ENCODE data around the gene MAP3K13. TPM values are rescaled to one million over a fixed set of nuclear protein-coding genes. Genes with fewer than 3 reads are reported as not detected.

Gene MAP3K13
- total and polyA plus RNA-seq, 2 of the 13 experiments (the other 11 are each of a cell fraction or from before 2014, with no cell fraction given) = 24.2 to 26.5 TPM

DNA sequence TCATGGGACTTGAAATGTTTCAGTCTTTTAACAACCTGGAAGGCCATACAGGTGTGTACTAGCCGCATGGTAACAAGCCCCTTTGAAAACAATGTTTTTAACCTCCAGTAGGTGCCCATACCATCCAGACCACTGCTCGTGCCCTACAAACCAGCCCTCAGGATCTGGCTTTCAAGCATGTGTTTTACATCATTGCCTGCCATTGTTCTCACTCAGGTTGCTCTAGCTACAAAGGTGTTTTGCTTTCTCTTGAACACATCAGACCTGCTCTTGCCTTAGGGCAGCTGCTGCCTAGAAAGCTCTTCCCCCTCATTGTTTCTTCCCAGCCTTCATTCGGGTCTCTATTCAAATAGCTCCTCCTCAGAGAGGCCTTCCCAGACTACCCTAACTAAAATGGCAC is 32.3 kb upstream of the MAP3K13 start (continued):
- TF ChIP-seq, protein P1, sequence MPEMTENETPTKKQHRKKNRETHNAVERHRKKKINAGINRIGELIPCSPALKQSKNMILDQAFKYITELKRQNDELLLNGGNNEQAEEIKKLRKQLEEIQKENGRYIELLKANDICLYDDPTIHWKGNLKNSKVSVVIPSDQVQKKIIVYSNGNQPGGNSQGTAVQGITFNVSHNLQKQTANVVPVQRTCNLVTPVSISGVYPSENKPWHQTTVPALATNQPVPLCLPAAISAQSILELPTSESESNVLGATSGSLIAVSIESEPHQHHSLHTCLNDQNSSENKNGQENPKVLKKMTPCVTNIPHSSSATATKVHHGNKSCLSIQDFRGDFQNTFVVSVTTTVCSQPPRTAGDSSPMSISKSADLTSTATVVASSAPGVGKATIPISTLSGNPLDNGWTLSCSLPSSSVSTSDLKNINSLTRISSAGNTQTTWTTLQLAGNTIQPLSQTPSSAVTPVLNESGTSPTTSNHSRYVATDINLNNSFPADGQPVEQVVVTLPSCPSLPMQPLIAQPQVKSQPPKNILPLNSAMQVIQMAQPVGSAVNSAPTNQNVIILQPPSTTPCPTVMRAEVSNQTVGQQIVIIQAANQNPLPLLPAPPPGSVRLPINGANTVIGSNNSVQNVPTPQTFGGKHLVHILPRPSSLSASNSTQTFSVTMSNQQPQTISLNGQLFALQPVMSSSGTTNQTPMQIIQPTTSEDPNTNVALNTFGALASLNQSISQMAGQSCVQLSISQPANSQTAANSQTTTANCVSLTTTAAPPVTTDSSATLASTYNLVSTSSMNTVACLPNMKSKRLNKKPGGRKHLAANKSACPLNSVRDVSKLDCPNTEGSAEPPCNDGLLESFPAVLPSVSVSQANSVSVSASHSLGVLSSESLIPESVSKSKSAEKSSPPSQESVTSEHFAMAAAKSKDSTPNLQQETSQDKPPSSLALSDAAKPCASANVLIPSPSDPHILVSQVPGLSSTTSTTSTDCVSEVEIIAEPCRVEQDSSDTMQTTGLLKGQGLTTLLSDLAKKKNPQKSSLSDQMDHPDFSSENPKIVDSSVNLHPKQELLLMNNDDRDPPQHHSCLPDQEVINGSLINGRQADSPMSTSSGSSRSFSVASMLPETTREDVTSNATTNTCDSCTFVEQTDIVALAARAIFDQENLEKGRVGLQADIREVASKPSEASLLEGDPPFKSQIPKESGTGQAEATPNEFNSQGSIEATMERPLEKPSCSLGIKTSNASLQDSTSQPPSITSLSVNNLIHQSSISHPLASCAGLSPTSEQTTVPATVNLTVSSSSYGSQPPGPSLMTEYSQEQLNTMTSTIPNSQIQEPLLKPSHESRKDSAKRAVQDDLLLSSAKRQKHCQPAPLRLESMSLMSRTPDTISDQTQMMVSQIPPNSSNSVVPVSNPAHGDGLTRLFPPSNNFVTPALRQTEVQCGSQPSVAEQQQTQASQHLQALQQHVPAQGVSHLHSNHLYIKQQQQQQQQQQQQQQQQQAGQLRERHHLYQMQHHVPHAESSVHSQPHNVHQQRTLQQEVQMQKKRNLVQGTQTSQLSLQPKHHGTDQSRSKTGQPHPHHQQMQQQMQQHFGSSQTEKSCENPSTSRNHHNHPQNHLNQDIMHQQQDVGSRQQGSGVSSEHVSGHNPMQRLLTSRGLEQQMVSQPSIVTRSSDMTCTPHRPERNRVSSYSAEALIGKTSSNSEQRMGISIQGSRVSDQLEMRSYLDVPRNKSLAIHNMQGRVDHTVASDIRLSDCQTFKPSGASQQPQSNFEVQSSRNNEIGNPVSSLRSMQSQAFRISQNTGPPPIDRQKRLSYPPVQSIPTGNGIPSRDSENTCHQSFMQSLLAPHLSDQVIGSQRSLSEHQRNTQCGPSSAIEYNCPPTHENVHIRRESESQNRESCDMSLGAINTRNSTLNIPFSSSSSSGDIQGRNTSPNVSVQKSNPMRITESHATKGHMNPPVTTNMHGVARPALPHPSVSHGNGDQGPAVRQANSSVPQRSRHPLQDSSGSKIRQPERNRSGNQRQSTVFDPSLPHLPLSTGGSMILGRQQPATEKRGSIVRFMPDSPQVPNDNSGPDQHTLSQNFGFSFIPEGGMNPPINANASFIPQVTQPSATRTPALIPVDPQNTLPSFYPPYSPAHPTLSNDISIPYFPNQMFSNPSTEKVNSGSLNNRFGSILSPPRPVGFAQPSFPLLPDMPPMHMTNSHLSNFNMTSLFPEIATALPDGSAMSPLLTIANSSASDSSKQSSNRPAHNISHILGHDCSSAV (CRISPR knock-in tag; IDR thresholded peaks at IDR 0.05; ENCODE audit: borderline replicate concordance) = no peak
- TF ChIP-seq, protein P2, sequence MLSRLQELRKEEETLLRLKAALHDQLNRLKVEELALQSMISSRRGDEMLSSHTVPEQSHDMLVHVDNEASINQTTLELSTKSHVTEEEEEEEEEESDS (CRISPR knock-in tag; IDR thresholded peaks at IDR 0.05; ENCODE audit: borderline replicate concordance) = no peak

Data from HepG2 (cell line).